GM12873 (cell line): Measurements from ENCODE around the gene LMOD3.

Experiments
- CTCF ChIP-seq: IDR thresholded peaks from 2 replicates; pipeline ENCODE4 v1.5.1; 2012; ENCODE audit warnings: low read depth, mild to moderate bottlenecking, moderate library complexity, low read length, control low read depth; ENCODE audit not compliant: insufficient read depth; ENCODE audit errors: missing control alignments

Gene LMOD3

GRCh38 chr3:69122403-69122802, at the start of gene LMOD3:
LMOD3 (minus strand) TSS chr3:69122595; CDS start chr3:69122386, 209 bp downstream.
- TF ChIP-seq CTCF: no peak

- TF ChIP-seq CTCF: no peak
Observed at GRCh38 chr3:69172058-69172457, 49.7 kb upstream of the LMOD3 start.

DNA sequence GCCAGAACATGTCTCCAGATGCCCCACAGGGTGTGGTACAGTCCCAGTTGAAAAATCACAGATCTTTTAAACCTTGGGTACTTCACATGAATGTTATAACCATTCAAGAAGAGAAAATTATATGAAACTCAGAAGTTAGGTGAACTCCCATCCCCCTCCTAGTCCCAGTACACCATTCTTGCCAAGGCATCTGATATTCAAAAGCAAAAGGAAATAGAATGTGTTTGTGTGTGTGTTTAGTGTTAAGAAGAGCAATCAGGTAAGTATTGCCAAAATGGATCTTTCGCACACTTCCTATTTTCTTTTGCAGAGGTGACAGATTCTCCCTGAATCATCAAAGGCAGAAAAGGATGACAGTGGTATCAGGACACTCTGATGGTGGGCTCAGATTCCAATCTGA, 44.1 kb upstream of the LMOD3 start:
- no peak for TF ChIP-seq CTCF

GRCh38 chr3:69165744-69166143, 43.3 kb upstream of the LMOD3 start:
- no peak for TF ChIP-seq CTCF

DNA sequence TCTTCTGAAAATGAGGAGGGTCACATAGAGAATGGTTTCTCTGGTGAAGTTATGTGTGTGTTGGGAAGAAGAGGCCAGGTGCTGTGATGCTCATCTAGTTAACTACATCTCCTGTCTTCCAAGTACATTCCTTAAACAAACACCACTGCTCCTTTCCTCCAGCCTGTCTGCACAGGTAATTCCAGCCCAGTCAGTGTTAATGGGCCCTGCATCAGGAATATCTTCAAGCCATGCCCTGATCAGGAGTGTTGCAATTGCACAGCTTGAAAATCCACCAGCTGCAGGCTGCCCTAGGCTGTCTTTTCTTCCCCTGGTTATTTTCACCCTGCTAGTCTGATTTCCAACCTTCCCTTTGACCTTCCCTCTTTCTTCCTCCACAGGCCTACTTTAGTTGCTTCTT, 41.9 kb upstream of the LMOD3 start:
- no peak for TF ChIP-seq CTCF

DNA sequence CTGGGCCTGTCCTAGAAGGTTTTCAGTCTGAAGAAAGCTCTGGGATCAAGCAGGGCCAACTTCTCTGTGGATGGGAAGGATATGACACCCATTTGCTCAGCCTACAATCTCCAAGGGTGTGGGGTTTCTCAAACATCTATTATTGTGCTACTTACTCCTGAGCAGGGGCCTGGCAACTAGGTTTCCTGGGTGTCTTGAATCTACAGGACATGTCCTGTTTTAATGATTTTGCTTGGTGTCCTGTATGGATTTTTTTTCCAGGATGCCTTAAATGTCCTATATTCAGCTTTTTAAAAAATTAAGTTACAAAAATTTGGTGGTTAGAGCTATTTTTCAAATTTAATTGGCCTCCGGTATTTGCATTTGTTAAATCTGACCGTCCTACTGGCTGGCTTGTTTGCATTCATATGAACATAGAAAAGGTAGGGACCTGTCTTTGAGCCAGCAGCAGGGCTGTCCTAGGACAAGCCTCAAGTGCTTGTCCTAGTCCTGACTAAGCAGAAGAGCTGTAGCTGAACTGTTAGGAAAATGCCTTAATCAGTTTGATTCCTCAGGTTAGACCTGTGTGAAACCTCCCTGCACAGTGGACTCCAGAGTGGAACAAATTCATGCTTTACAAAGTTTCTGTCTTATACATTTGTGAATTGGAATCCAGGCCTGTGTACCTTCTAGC, 40.0 kb upstream of the LMOD3 start:
- no peak for TF ChIP-seq CTCF

GRCh38 chr3:69161587-69162307, 39.4 kb upstream of the LMOD3 start:
- peak; percentile 85 for TF ChIP-seq CTCF
